ENCODE results near the gene SLC12A6.

SLC12A6 gene

DNA sequence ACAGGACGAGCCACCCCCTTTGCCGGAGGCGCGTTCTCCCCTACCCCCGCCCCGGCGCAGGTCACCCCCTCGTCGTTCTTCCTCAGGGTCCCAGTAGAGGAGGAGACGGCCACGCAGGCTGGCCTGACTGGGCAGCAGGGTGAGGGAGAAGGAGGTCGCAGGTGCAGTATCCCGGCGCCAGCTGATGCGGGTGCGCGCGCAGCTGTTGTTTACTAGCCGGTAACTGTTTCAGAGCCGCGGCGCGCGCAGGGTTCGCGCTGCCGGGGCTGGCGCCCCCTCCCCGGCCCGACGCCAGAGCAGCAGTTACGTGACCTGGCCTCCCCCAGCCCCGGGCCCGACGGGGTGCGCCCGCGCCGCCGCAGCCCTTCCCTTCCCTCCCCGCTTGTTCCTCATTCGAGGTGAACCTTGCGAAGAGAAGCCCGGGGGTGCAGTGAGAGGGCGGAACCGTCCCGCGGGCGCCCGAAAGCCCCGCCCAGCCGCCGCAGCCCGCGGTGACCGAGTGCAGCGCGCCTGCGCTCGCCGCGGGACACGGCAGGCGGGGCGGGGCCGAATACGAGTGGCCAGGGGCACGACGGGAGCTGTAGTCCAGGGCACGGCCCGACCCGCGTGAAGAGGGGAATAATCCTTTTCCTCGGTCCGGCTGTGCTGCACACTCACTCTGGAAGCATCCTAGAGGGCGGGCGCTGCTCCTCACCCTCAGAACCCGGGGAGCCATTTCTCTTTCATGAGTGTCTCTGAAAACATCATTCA is at the start of gene SLC12A6 (continued):
- TF ChIP-seq, protein P1, sequence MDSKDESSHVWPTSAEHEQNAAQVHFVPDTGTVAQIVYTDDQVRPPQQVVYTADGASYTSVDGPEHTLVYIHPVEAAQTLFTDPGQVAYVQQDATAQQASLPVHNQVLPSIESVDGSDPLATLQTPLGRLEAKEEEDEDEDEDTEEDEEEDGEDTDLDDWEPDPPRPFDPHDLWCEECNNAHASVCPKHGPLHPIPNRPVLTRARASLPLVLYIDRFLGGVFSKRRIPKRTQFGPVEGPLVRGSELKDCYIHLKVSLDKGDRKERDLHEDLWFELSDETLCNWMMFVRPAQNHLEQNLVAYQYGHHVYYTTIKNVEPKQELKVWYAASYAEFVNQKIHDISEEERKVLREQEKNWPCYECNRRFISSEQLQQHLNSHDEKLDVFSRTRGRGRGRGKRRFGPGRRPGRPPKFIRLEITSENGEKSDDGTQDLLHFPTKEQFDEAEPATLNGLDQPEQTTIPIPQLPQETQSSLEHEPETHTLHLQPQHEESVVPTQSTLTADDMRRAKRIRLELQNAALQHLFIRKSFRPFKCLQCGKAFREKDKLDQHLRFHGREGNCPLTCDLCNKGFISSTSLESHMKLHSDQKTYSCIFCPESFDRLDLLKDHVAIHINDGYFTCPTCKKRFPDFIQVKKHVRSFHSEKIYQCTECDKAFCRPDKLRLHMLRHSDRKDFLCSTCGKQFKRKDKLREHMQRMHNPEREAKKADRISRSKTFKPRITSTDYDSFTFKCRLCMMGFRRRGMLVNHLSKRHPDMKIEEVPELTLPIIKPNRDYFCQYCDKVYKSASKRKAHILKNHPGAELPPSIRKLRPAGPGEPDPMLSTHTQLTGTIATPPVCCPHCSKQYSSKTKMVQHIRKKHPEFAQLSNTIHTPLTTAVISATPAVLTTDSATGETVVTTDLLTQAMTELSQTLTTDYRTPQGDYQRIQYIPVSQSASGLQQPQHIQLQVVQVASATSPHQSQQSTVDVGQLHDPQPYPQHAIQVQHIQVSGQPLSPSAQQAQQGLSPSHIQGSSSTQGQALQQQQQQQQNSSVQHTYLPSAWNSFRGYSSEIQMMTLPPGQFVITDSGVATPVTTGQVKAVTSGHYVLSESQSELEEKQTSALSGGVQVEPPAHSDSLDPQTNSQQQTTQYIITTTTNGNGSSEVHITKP (tag by site-specific recombination; IDR thresholded peaks at IDR 0.05): no peak
- TF ChIP-seq, protein P2, sequence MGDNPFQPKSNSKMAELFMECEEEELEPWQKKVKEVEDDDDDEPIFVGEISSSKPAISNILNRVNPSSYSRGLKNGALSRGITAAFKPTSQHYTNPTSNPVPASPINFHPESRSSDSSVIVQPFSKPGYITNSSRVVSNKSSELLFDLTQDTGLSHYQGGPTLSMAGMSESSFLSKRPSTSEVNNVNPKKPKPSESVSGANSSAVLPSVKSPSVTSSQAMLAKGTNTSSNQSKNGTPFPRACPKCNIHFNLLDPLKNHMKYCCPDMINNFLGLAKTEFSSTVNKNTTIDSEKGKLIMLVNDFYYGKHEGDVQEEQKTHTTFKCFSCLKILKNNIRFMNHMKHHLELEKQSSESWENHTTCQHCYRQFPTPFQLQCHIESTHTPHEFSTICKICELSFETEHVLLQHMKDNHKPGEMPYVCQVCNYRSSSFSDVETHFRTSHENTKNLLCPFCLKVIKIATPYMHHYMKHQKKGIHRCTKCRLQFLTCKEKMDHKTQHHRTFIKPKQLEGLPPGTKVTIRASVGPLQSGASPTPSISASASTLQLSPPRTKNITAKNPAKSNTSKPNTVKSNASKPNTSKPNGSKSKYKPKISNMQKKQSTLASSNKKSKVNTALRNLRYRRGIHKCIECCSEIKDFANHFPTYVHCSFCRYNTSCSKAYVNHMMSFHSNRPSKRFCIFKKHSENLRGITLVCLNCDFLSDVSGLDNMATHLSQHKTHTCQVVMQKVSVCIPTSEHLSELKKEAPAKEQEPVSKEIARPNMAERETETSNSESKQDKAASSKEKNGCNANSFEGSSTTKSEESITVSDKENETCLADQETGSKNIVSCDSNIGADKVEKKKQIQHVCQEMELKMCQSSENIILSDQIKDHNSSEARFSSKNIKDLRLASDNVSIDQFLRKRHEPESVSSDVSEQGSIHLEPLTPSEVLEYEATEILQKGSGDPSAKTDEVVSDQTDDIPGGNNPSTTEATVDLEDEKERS (tag by site-specific recombination; IDR thresholded peaks at IDR 0.05): no peak
- TF ChIP-seq ZNF560 (tag by site-specific recombination; IDR thresholded peaks at IDR 0.05; ENCODE audit: borderline replicate concordance) (no peak), EGR2 (tag by site-specific recombination; IDR thresholded peaks at IDR 0.05; ENCODE audit: low read depth) (no peak), PRDM1 (tag by site-specific recombination; IDR thresholded peaks at IDR 0.05) (no peak), ZNF24 (tag by site-specific recombination; IDR thresholded peaks at IDR 0.05) (no peak), ZNF19 (tag by site-specific recombination; IDR thresholded peaks at IDR 0.05; ENCODE audit: low read depth) (no peak), ZNF292 (tag by site-specific recombination; IDR thresholded peaks at IDR 0.05; ENCODE audit: borderline replicate concordance, low read depth) (no peak), ZNF157 (tag by site-specific recombination; IDR thresholded peaks at IDR 0.05) (no peak), ZNF2 (tag by site-specific recombination; IDR thresholded peaks at IDR 0.05) (no peak), ZNF610 (tag by site-specific recombination; IDR thresholded peaks at IDR 0.05; ENCODE audit: borderline replicate concordance) (no peak), ZNF501 (tag by site-specific recombination; IDR thresholded peaks at IDR 0.05) (no peak), ZBTB17 (tag by site-specific recombination; IDR thresholded peaks at IDR 0.05) (peak; percentile 61), ZNF394 (tag by site-specific recombination; IDR thresholded peaks at IDR 0.05; ENCODE audit: borderline replicate concordance) (no peak), IKZF3 (tag by site-specific recombination; IDR thresholded peaks at IDR 0.05) (peak; percentile 69)
- TF ChIP-seq, protein P3, sequence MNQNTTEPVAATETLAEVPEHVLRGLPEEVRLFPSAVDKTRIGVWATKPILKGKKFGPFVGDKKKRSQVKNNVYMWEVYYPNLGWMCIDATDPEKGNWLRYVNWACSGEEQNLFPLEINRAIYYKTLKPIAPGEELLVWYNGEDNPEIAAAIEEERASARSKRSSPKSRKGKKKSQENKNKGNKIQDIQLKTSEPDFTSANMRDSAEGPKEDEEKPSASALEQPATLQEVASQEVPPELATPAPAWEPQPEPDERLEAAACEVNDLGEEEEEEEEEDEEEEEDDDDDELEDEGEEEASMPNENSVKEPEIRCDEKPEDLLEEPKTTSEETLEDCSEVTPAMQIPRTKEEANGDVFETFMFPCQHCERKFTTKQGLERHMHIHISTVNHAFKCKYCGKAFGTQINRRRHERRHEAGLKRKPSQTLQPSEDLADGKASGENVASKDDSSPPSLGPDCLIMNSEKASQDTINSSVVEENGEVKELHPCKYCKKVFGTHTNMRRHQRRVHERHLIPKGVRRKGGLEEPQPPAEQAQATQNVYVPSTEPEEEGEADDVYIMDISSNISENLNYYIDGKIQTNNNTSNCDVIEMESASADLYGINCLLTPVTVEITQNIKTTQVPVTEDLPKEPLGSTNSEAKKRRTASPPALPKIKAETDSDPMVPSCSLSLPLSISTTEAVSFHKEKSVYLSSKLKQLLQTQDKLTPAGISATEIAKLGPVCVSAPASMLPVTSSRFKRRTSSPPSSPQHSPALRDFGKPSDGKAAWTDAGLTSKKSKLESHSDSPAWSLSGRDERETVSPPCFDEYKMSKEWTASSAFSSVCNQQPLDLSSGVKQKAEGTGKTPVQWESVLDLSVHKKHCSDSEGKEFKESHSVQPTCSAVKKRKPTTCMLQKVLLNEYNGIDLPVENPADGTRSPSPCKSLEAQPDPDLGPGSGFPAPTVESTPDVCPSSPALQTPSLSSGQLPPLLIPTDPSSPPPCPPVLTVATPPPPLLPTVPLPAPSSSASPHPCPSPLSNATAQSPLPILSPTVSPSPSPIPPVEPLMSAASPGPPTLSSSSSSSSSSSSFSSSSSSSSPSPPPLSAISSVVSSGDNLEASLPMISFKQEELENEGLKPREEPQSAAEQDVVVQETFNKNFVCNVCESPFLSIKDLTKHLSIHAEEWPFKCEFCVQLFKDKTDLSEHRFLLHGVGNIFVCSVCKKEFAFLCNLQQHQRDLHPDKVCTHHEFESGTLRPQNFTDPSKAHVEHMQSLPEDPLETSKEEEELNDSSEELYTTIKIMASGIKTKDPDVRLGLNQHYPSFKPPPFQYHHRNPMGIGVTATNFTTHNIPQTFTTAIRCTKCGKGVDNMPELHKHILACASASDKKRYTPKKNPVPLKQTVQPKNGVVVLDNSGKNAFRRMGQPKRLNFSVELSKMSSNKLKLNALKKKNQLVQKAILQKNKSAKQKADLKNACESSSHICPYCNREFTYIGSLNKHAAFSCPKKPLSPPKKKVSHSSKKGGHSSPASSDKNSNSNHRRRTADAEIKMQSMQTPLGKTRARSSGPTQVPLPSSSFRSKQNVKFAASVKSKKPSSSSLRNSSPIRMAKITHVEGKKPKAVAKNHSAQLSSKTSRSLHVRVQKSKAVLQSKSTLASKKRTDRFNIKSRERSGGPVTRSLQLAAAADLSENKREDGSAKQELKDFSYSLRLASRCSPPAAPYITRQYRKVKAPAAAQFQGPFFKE (tag by site-specific recombination; IDR thresholded peaks at IDR 0.05; ENCODE audit: borderline replicate concordance): no peak
- TF ChIP-seq, protein P4, sequence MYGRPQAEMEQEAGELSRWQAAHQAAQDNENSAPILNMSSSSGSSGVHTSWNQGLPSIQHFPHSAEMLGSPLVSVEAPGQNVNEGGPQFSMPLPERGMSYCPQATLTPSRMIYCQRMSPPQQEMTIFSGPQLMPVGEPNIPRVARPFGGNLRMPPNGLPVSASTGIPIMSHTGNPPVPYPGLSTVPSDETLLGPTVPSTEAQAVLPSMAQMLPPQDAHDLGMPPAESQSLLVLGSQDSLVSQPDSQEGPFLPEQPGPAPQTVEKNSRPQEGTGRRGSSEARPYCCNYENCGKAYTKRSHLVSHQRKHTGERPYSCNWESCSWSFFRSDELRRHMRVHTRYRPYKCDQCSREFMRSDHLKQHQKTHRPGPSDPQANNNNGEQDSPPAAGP (tag by site-specific recombination; IDR thresholded peaks at IDR 0.05): no peak
- TF ChIP-seq, protein P5, sequence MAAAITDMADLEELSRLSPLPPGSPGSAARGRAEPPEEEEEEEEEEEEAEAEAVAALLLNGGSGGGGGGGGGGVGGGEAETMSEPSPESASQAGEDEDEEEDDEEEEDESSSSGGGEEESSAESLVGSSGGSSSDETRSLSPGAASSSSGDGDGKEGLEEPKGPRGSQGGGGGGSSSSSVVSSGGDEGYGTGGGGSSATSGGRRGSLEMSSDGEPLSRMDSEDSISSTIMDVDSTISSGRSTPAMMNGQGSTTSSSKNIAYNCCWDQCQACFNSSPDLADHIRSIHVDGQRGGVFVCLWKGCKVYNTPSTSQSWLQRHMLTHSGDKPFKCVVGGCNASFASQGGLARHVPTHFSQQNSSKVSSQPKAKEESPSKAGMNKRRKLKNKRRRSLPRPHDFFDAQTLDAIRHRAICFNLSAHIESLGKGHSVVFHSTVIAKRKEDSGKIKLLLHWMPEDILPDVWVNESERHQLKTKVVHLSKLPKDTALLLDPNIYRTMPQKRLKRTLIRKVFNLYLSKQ (tag by site-specific recombination; IDR thresholded peaks at IDR 0.05; ENCODE audit: borderline replicate concordance): no peak
- TF ChIP-seq, protein P6, sequence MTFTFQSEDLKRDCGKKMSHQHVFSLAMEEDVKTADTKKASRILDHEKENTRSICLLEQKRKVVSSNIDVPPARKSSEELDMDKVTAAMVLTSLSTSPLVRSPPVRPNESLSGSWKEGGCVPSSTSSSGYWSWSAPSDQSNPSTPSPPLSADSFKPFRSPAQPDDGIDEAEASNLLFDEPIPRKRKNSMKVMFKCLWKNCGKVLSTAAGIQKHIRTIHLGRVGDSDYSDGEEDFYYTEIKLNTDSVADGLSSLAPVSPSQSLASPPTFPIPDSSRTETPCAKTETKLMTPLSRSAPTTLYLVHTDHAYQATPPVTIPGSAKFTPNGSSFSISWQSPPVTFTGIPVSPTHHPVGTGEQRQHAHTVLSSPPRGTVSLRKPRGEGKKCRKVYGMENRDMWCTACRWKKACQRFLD (tag by site-specific recombination; IDR thresholded peaks at IDR 0.05): peak; percentile 66; the same call in 1 of the 2 replicates
